ENCODE results near the gene GALNT13.

- TF ChIP-seq CTCF (conservative IDR thresholded peaks at IDR 0.05; ENCODE audit: low read length) (no peak), EZH2phosphoT487 (IDR thresholded peaks at IDR 0.05; ENCODE audit: borderline replicate concordance, low read depth, low read length) (no peak)
These were observed 100.1 kb downstream of the GALNT13 start for GRCh38 chr2:153971855-153972254.

Measured in OCI-LY7 (cell line).